Measurements from ENCODE around the gene CEP83. TPM values are rescaled to one million over a fixed set of nuclear protein-coding genes. Genes with fewer than 3 reads are reported as not detected.

The CEP83 gene
- polyA plus RNA-seq, 3 donors from 2014 or later, result 2.0 to 4.4 (median 4.1) TPM

- DNase-seq, result no peak
- H3K4me1 Mint-ChIP-seq, result peaks cover 9 to 20% of the 10 kb centered on the region in 2 donors
- H3K4me3 Mint-ChIP-seq, result peak overlapping the region in 1 of 5 donors; percentile 53
- peak overlapping the region in 2 of 6 donors; percentile 27 to 64 for H3K27ac Mint-ChIP-seq
- H3K27me3 Mint-ChIP-seq (ENCODE audit: low read depth in 3 of 3), result peaks cover 0 to 1% (median 0%) of the 10 kb centered on the region in 3 donors
- H3K36me3 Mint-ChIP-seq, result peaks cover 43 to 68% (median 47%) of the 10 kb centered on the region in 3 donors
- H3K9me3 Mint-ChIP-seq, result no peaks in the 10 kb centered on the region
Observed at GRCh38 chr12:94305130-94305957, 154.3 kb downstream of the CEP83 start.

DNA sequence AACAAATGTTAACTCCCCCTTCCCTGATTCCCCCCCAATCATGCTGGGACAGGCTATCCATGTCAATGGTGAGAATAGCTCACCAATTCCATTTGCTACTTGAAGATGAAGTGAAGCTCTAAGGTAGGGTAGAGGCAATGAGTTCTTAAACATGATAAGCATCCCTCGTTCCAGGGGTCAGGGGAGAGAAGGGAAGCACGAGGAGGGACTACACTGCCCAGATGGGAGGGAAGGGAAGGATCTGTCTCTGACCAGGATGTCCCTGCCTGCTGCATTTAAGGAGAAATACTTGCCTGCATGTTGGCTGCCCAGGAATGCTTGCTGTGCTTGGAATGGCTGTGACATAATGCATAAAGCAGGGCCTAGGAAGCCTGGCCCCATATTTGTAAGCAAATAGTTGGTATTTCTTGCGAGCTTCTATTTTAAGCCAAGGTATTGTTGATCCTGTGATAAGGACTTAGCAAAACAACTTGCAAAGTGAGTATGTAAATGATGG, 155.1 kb downstream of the CEP83 start:
- no peak for DNase-seq
- Mint-ChIP-seq H3K36me3 (peaks cover 49 to 73% (median 50%) of the 10 kb centered on the region in 3 donors), H3K27ac (peak overlapping the region in 2 of 6 donors; percentile 2 to 11), H3K4me3 (no peak overlapping the region), H3K4me1 (peaks cover 9 to 20% of the 10 kb centered on the region in 2 donors), H3K27me3 (ENCODE audit: low read depth in 3 of 3) (peaks cover 0 to 1% (median 0%) of the 10 kb centered on the region in 3 donors), H3K9me3 (no peaks in the 10 kb centered on the region)

GRCh38 chr12:94304012-94304411, 155.7 kb downstream of the CEP83 start:
- peaks cover 45 to 72% (median 48%) of the 10 kb centered on the region in 3 donors for H3K36me3 Mint-ChIP-seq
- no peak overlapping the region for H3K4me3 Mint-ChIP-seq
- peaks cover 0 to 1% (median 0%) of the 10 kb centered on the region in 3 donors for H3K27me3 Mint-ChIP-seq (ENCODE audit: low read depth in 3 of 3)
- no peak for DNase-seq
- H3K9me3 Mint-ChIP-seq, result no peaks in the 10 kb centered on the region
- peaks cover 9 to 20% of the 10 kb centered on the region in 2 donors for H3K4me1 Mint-ChIP-seq
- no peak overlapping the region for H3K27ac Mint-ChIP-seq

DNA sequence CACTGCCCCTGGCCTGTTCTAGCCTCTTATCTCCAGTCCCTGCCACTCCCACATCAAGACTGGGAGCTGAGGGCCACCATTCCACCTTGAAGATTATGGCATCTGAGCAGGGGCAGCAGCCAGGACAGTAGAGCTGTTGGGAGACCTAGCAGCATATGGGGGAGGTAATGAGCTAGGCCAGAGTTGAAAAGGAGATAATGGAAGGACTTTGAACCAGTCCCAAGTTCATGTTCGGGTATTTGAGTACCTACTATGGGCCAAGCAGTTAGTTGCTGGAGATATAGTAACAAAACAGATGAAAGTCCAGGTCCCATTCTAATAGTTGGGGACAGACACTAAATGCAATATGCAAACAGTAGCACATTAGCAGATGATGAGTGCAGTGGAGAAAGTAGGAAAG, 159.8 kb downstream of the CEP83 start:
- Mint-ChIP-seq H3K27ac (peak overlapping the region in 1 of 6 donors; percentile 5), H3K27me3 (ENCODE audit: low read depth in 3 of 3) (peaks cover 0 to 3% (median 1%) of the 10 kb centered on the region in 3 donors), H3K4me3 (no peak overlapping the region), H3K36me3 (peaks cover 63 to 75% (median 67%) of the 10 kb centered on the region in 3 donors), H3K4me1 (peaks cover 7 to 13% of the 10 kb centered on the region in 2 donors), H3K9me3 (no peaks in the 10 kb centered on the region)
- no peak for DNase-seq

- Mint-ChIP-seq H3K4me3 (no peak overlapping the region), H3K36me3 (peaks cover 65 to 74% (median 67%) of the 10 kb centered on the region in 3 donors), H3K4me1 (peaks cover 7 to 13% of the 10 kb centered on the region in 2 donors), H3K27me3 (ENCODE audit: low read depth in 3 of 3) (peaks cover under 1 to 3% (median 1%) of the 10 kb centered on the region in 3 donors), H3K9me3 (no peaks in the 10 kb centered on the region), H3K27ac (no peak overlapping the region)
- DNase-seq, result no peak
Observed at GRCh38 chr12:94297876-94298505, 161.7 kb downstream of the CEP83 start.

- Mint-ChIP-seq H3K36me3 (peaks cover 59 to 69% (median 60%) of the 10 kb centered on the region in 3 donors), H3K4me1 (peaks cover 5 to 7% of the 10 kb centered on the region in 2 donors), H3K27me3 (ENCODE audit: low read depth in 3 of 3) (peaks cover under 1 to 3% (median 2%) of the 10 kb centered on the region in 3 donors), H3K4me3 (no peak overlapping the region), H3K27ac (no peak overlapping the region), H3K9me3 (no peaks in the 10 kb centered on the region)
- no peak for DNase-seq
Observed at GRCh38 chr12:94297096-94297699, 162.5 kb downstream of the CEP83 start.

GRCh38 chr12:94290353-94290752, 169.3 kb downstream of the CEP83 start:
- no peaks in the 10 kb centered on the region for H3K9me3 Mint-ChIP-seq
- no peak overlapping the region for H3K4me3 Mint-ChIP-seq
- H3K36me3 Mint-ChIP-seq, result peaks cover 15 to 38% (median 16%) of the 10 kb centered on the region in 3 donors
- peaks cover 0 to 2% of the 10 kb centered on the region in 2 donors for H3K4me1 Mint-ChIP-seq
- peaks cover 0 to 4% (median 2%) of the 10 kb centered on the region in 3 donors for H3K27me3 Mint-ChIP-seq (ENCODE audit: low read depth in 3 of 3)
- H3K27ac Mint-ChIP-seq, result peak overlapping the region in 1 of 6 donors; percentile 43
- no peak for DNase-seq

- H3K27ac Mint-ChIP-seq, result peak overlapping the region in 3 of 6 donors; percentile 25 to 48 (median 43)
- peaks cover 9 to 37% (median 11%) of the 10 kb centered on the region in 3 donors for H3K36me3 Mint-ChIP-seq
- no peak overlapping the region for H3K4me3 Mint-ChIP-seq
- peaks cover 0 to 5% of the 10 kb centered on the region in 2 donors for H3K4me1 Mint-ChIP-seq
- no peaks in the 10 kb centered on the region for H3K9me3 Mint-ChIP-seq
- DNase-seq, result no peak
- peaks cover 2 to 4% (median 3%) of the 10 kb centered on the region in 3 donors for H3K27me3 Mint-ChIP-seq (ENCODE audit: low read depth in 3 of 3)
Observed at GRCh38 chr12:94289461-94290312, 170.0 kb downstream of the CEP83 start.

- Mint-ChIP-seq H3K36me3 (peaks cover 11 to 37% (median 17%) of the 10 kb centered on the region in 3 donors), H3K4me1 (peaks cover 15 to 23% of the 10 kb centered on the region in 2 donors), H3K27me3 (ENCODE audit: low read depth in 3 of 3) (peaks cover 1 to 7% (median 4%) of the 10 kb centered on the region in 3 donors), H3K27ac (peak overlapping the region in 4 of 6 donors; percentile 6 to 51 (median 22)), H3K4me3 (no peak overlapping the region), H3K9me3 (no peaks in the 10 kb centered on the region)
- DNase-seq, result no peak
Observed at GRCh38 chr12:94287245-94287628, 172.4 kb downstream of the CEP83 start.

- Mint-ChIP-seq H3K4me3 (no peak overlapping the region), H3K9me3 (no peaks in the 10 kb centered on the region)
Observed at GRCh38 chr12:94286583-94287244, 173.0 kb downstream of the CEP83 start.

GRCh38 chr12:94285943-94286582, 173.6 kb downstream of the CEP83 start:
- H3K4me1 Mint-ChIP-seq, result peaks cover 24 to 32% of the 10 kb centered on the region in 2 donors
- no peak overlapping the region for H3K4me3 Mint-ChIP-seq
- H3K9me3 Mint-ChIP-seq, result no peaks in the 10 kb centered on the region
- H3K36me3 Mint-ChIP-seq, result peaks cover 11 to 37% (median 17%) of the 10 kb centered on the region in 3 donors
- no peak for DNase-seq
- peaks cover 2 to 7% (median 2%) of the 10 kb centered on the region in 3 donors for H3K27me3 Mint-ChIP-seq (ENCODE audit: low read depth in 3 of 3)
- H3K27ac Mint-ChIP-seq, result peak overlapping the region in 2 of 6 donors; percentile 36 to 46

More at GRCh38 chr12:94286583-94287244, 173.0 kb downstream of the CEP83 start:
- H3K27me3 Mint-ChIP-seq (ENCODE audit: low read depth in 3 of 3), result peaks cover 2 to 7% (median 4%) of the 10 kb centered on the region in 3 donors
- H3K27ac Mint-ChIP-seq, result peak overlapping the region in 2 of 6 donors; percentile 7 to 36
- H3K4me1 Mint-ChIP-seq, result peaks cover 21 to 28% of the 10 kb centered on the region in 2 donors
- no peak for DNase-seq
- H3K36me3 Mint-ChIP-seq, result peaks cover 11 to 37% (median 17%) of the 10 kb centered on the region in 3 donors

GRCh38 chr12:94284859-94285258, 174.8 kb downstream of the CEP83 start:
- no peak for DNase-seq
- Mint-ChIP-seq H3K4me3 (no peak overlapping the region), H3K27me3 (ENCODE audit: low read depth in 3 of 3) (peaks cover 2 to 7% (median 2%) of the 10 kb centered on the region in 3 donors), H3K27ac (peak overlapping the region in 2 of 6 donors; percentile 62 to 79), H3K9me3 (no peaks in the 10 kb centered on the region), H3K4me1 (peaks cover 29 to 38% of the 10 kb centered on the region in 2 donors), H3K36me3 (peaks cover 15 to 42% (median 23%) of the 10 kb centered on the region in 3 donors)

All from immature natural killer cell (primary cell).